GM12878 (cell line): ENCODE results near the gene SLC28A1. TPM values are rescaled to one million over a fixed set of nuclear protein-coding genes. Genes with fewer than 3 reads are reported as not detected.

Experiments used
- ATAC-seq: fragments of 200-7000 bp; cut with Tn5 transposase; 3 replicates; pipeline ENCODE4 v1.9.1; 2020; ENCODE audit warnings: mild to moderate bottlenecking, moderate library complexity
- BruUV-seq: library from RNA; stranded (reverse); fragments of 400-500 nt; replicated peaks from 2 replicates; lab custom pipeline; 2021; lab: Mats Ljungman, UMichigan
- CTCF ChIA-PET: fragments of 300-600 bp; sonication (Branson Sonifier 250); formaldehyde crosslinking; extraction: SDS; loops from one replicate; lab custom pipeline; 2021; ENCODE audit warnings: inconsistent platforms; lab: Yijun Ruan, JAX
- POLR2A ChIA-PET: fragments of 350-600 bp; formaldehyde crosslinking; extraction: SDS; loops from one replicate; lab custom pipeline; 2021; ENCODE audit warnings: inconsistent platforms; lab: Charles Lee
- RAD21 ChIA-PET: fragments of 300-600 bp; sonication (Branson Sonifier 250); formaldehyde crosslinking; loops from one replicate; lab custom pipeline; 2023; ENCODE audit warnings: antibody characterized with exemption; ENCODE audit not compliant: unreplicated experiment; lab: Charles Lee
- SMC1A ChIA-PET: fragments of 300-600 bp; sonication (Branson Sonifier 250); formaldehyde crosslinking; loops from one replicate; lab custom pipeline; 2023; ENCODE audit not compliant: unreplicated experiment, uncharacterized antibody; lab: Charles Lee
- DNase-seq: peaks from one replicate; pipeline ENCODE4 v3.0.0-alpha.2; 2011; ENCODE audit warnings: low read depth, low spot score
- FAIRE-seq: peaks from 3 replicates; lab custom pipeline; 2011; peaks lifted over from hg19 to GRCh38; lab: Jason Lieb, UNC
- H2AFZ ChIP-seq: 2 replicates; pipeline ENCODE4 v1.6.0; 2011; ENCODE audit warnings: low read depth, low read length, control low read depth; ENCODE audit not compliant: control insufficient read depth
- H3K27ac ChIP-seq: 2 replicates; pipeline ENCODE4 v1.5.1; 2011; ENCODE audit warnings: control low read depth; ENCODE audit not compliant: control insufficient read depth, insufficient read depth
- H3K27me3 ChIP-seq, 2 experiments: replicated peaks in 1 of 2; 2 replicates each; pipeline versions ENCODE4 v1.6.0 to v1.6.1; 2011; ENCODE audit warnings: low read length in 1 of 2; ENCODE audit not compliant: control insufficient read depth in 2 of 2, insufficient read depth in 2 of 2
- H3K36me3 ChIP-seq, 2 experiments: 2 replicates each; pipeline ENCODE4 v1.5.1; 2011; ENCODE audit warnings: low read length in 1 of 2; ENCODE audit not compliant: control insufficient read depth in 2 of 2, insufficient read depth in 2 of 2
- H3K4me1 ChIP-seq: 2 replicates; pipeline ENCODE4 v1.6.1; 2011; ENCODE audit warnings: mild to moderate bottlenecking, low read length, moderate library complexity, mixed read lengths; ENCODE audit not compliant: control insufficient read depth, insufficient read depth
- H3K4me2 ChIP-seq: 2 replicates; pipeline ENCODE4 v1.6.0; 2011; ENCODE audit warnings: control low read depth; ENCODE audit not compliant: control insufficient read depth, insufficient read depth
- H3K4me3 ChIP-seq: fragments of 200-600 bp; sonication (generic); 2 replicates; pipeline ENCODE4 v1.5.1; 2016
- H3K79me2 ChIP-seq: 2 replicates; pipeline ENCODE4 v1.6.0; 2011; ENCODE audit warnings: low read length; ENCODE audit not compliant: control insufficient read depth, insufficient read depth
- H3K9ac ChIP-seq: 2 replicates; pipeline ENCODE4 v1.8.0; 2011; ENCODE audit warnings: low read length, control low read depth, mixed read lengths; ENCODE audit not compliant: control insufficient read depth, insufficient read depth
- H3K9me3 ChIP-seq: replicated peaks from 3 replicates; pipeline ENCODE4 v1.5.1; 2011; ENCODE audit warnings: mild to moderate bottlenecking, low read length; ENCODE audit not compliant: control insufficient read depth, insufficient read depth
- H4K20me1 ChIP-seq: 2 replicates; pipeline ENCODE4 v1.6.0; 2011; ENCODE audit not compliant: control insufficient read depth, insufficient read depth
- MYB ChIP-seq: fragments of 150-350 bp; IDR thresholded peaks from 2 replicates; pipeline ENCODE4 v1.6.1; 2014; ENCODE audit warnings: mild to moderate bottlenecking, low read depth, low read length, borderline replicate concordance
- POLR2AphosphoS5 ChIP-seq: IDR thresholded peaks from 2 replicates; pipeline ENCODE4 v1.6.1; 2011; ENCODE audit warnings: mild to moderate bottlenecking, low read length, inconsistent platforms
- RAD21 ChIP-seq: IDR thresholded peaks from 2 replicates; pipeline ENCODE4 v1.6.1; 2011; ENCODE audit warnings: mild to moderate bottlenecking, low read depth, low read length, moderate library complexity; ENCODE audit not compliant: insufficient read depth
- RAD51 ChIP-seq: fragments of 450-650 bp; IDR thresholded peaks from 2 replicates; pipeline ENCODE4 v1.6.1; 2016; ENCODE audit warnings: moderate library complexity, mild to moderate bottlenecking, inconsistent platforms
- WGBS: methylation state at CpG from one replicate; pipeline ENCODE4 v1.1.6; 2016; ENCODE audit warnings: low lambda C conversion rate; ENCODE audit not compliant: insufficient replicate concordance, insufficient coverage; ENCODE audit errors: missing lambda C conversion rate; 5-methylcytosine and 5-hydroxymethylcytosine counted together
- in situ Hi-C: fragments of 300-500 bp; cut with MboI; formaldehyde crosslinking; loops from 9 replicates; pipeline ENCODE4 v1.14.3; 2018; ENCODE audit warnings: mixed read lengths
- intact Hi-C: fragments of 100-400 bp; cut with micrococcal nuclease; formaldehyde crosslinking; loops from one replicate; pipeline ENCODE4 v1.14.2; 2022; ENCODE audit not compliant: unreplicated experiment
- polyA plus RNA-seq, 11 experiments: library from polyadenylated mRNA; depleted of rRNA in 4 of 11; unstranded in 6 of 11; stranded (reverse) in 5 of 11; fragments of >200 nt; fragmentation: Nextera tagmentation in 4 of 11; fragmentation: Illumina TruSeq in 1 of 11; extraction: Ambion mirVana in 4 of 11; extraction: Trizol in 1 of 11; gene quantifications; 1 replicate in 1 of 11; 2 replicates in 10 of 11; pipeline versions ENCODE4 v1.2.1 to v1.2.3, GENCODE V29; 2011 to 2016; ENCODE audit warnings: inconsistent platforms in 2 of 11, missing spikeins in 2 of 11, low read depth in 1 of 11
- total RNA-seq, 4 experiments: library from RNA; depleted of rRNA in 3 of 4; stranded (reverse); fragments of >200 nt in 3 of 4; fragmentation: Illumina TruSeq in 1 of 4; extraction: Trizol in 1 of 4; gene quantifications; 2 replicates each; pipeline versions ENCODE4 v1.2.1 to v1.2.3, GENCODE V29; 2013 to 2021

Gene SLC28A1
- total and polyA plus RNA-seq, 10 of the 15 experiments (the other 5 are each of a cell fraction or from before 2014, with no cell fraction given): not detected

- in situ Hi-C loops: no loop called here
- no peak overlapping the region for H3K27ac ChIP-seq
- DNase-seq (no peak), ATAC-seq (no peak), FAIRE-seq (no peak)
- no peak for TF ChIP-seq POLR2AphosphoS5
- peak; percentile 15; the same call in 1 of the 2 replicates for TF ChIP-seq RAD21
- H3K4me1 ChIP-seq: no peaks in the 10 kb centered on the region
- H3K9ac ChIP-seq: no peak overlapping the region
- RAD21 ChIA-PET: no interaction called here
- CTCF ChIA-PET: no interaction called here
- BruUV-seq: no TSS peak
- H3K36me3 ChIP-seq: no peaks in the 10 kb centered on the region
- no peak overlapping the region for H3K4me3 ChIP-seq
- WGBS: 45% methylated on average over 21 of the region's 21 CpGs
- intact Hi-C loops: no loop called here
- H4K20me1 ChIP-seq: no peaks in the 10 kb centered on the region
- no peaks in the 10 kb centered on the region for H3K27me3 ChIP-seq
- no peaks in the 10 kb centered on the region for H3K9me3 ChIP-seq
- H3K4me2 ChIP-seq: no peak overlapping the region
- H3K79me2 ChIP-seq: no peaks in the 10 kb centered on the region
- POLR2A ChIA-PET: interaction anchor here (0.8 kb wide), 1 partner anchor 272 kb away, joined by 3 read pairs; no protein-coding TSS in a partner anchor
- H2AFZ ChIP-seq: no peak overlapping the region
- SMC1A ChIA-PET: interaction anchor here (1.0 to 1.1 kb wide), 2 partner anchors 103 to 109 kb away, joined by 3 to 4 read pairs; no protein-coding TSS in a partner anchor
Measured at GRCh38 chr15:84934942-84935729, 50.7 kb downstream of the SLC28A1 start.

- ChIA-PET SMC1A (interaction anchor here (0.8 to 1.4 kb wide), 4 partner anchors 9 to 349 kb away, joined by 3 read pairs; no protein-coding TSS in a partner anchor), POLR2A (no interaction called here), CTCF (interaction anchor here (0.8 to 1.4 kb wide), 4 partner anchors 9 to 109 kb away, joined by 3 to 5 read pairs (median 3); no protein-coding TSS in a partner anchor), RAD21 (interaction anchor here (0.9 to 1.1 kb wide), 2 partner anchors 9 to 109 kb away, joined by 3 to 4 read pairs; no protein-coding TSS in a partner anchor)
- DNase-seq (no peak), ATAC-seq (no peak; the same call in 2 of the 3 replicates), FAIRE-seq (no peak)
- Histone ChIP-seq H4K20me1 (no peaks in the 10 kb centered on the region), H3K4me1 (no peaks in the 10 kb centered on the region), H3K9me3 (no peaks in the 10 kb centered on the region), H3K79me2 (no peaks in the 10 kb centered on the region), H3K9ac (no peak overlapping the region), H3K27ac (no peak overlapping the region), H3K4me2 (0 out of 2 replicates have a peak overlapping the region, but pooled peaks have one; percentile 13), H3K4me3 (no peak overlapping the region), H3K27me3 (no peaks in the 10 kb centered on the region), H2AFZ (no peak overlapping the region), H3K36me3 (no peaks in the 10 kb centered on the region)
- TF ChIP-seq MYB (no peak), RAD51 (peak; percentile 22; the same call in 1 of the 2 replicates)
- in situ Hi-C loops: no loop called here
- intact Hi-C loops: no loop called here
- 30% methylated on average over 5 of the region's 5 CpGs for WGBS
- no TSS peak for BruUV-seq
Measured at GRCh38 chr15:84937144-84937543, 52.7 kb downstream of the SLC28A1 start.
